GM12891 (cell line): ENCODE results near the gene SNX24.

Experiments used
- PAX5 ChIP-seq: IDR thresholded peaks from 2 replicates; pipeline ENCODE4 v1.6.1; 2011; ENCODE audit warnings: low read length, moderate library complexity, mild to moderate bottlenecking; ENCODE audit not compliant: insufficient read depth, severe bottlenecking
- POLR2A ChIP-seq: IDR thresholded peaks from 2 replicates; pipeline ENCODE4 v1.6.1; 2011; ENCODE audit warnings: low read depth, low read length, control low read depth
- POLR2AphosphoS5 ChIP-seq: IDR thresholded peaks from 2 replicates; pipeline ENCODE4 v1.6.1; 2011; ENCODE audit warnings: low read depth, low read length, control low read depth
- POU2F2 ChIP-seq: IDR thresholded peaks from 2 replicates; pipeline ENCODE4 v1.6.1; 2011; ENCODE audit warnings: low read depth, mild to moderate bottlenecking, control low read depth, low read length, moderate library complexity
- SPI1 ChIP-seq: IDR thresholded peaks from 2 replicates; pipeline ENCODE4 v1.6.1; 2011; ENCODE audit warnings: low read depth, low read length, control low read depth
- TAF1 ChIP-seq: IDR thresholded peaks from 2 replicates; pipeline ENCODE4 v1.6.1; 2011; ENCODE audit warnings: low read depth, low read length, control low read depth

DNA sequence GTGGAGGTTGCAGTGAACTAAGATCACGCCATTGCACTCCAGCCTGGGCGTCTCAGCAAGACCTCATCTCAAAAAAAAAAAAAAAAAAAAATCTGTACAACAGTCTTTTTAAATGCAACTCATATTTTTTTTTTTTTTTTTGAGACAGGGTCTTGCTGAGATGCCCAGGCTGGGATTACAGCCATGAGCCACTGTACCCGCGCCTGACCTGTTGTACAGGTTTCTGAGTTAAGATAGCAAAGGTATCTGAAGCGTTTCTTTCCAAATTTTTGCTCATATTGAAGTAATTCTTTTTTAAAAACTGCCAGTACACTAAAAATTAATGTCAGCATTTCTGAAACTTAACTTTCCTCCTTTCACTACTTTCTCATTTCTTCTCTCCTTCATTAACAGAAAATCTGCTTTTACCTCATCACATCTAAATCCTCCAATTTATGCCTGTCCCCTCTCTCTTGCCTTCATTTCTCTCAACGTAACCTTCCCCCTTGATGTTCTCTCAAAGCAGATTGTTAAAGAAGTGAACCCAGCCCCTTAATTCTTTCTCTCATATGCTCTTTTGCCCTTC is 3.3 kb upstream of the SNX24 start:
- TF ChIP-seq POLR2A: no peak
- no peak for TF ChIP-seq POLR2AphosphoS5
- no peak for TF ChIP-seq PAX5
- TF ChIP-seq TAF1: no peak
- TF ChIP-seq SPI1: no peak
- TF ChIP-seq POU2F2: no peak
